ENCODE data around the gene ANKRD29.

Gene ANKRD29

GRCh38 chr18:23704806-23705205 is 42.1 kb upstream of the ANKRD29 start:
- in situ Hi-C loops (cut with MboI; ENCODE audit: low sequenced_read_pairs, unreplicated experiment) = no loop called here
- DNase-seq (ENCODE audit: low spot score) = no peak
- TF ChIP-seq, protein P1, sequence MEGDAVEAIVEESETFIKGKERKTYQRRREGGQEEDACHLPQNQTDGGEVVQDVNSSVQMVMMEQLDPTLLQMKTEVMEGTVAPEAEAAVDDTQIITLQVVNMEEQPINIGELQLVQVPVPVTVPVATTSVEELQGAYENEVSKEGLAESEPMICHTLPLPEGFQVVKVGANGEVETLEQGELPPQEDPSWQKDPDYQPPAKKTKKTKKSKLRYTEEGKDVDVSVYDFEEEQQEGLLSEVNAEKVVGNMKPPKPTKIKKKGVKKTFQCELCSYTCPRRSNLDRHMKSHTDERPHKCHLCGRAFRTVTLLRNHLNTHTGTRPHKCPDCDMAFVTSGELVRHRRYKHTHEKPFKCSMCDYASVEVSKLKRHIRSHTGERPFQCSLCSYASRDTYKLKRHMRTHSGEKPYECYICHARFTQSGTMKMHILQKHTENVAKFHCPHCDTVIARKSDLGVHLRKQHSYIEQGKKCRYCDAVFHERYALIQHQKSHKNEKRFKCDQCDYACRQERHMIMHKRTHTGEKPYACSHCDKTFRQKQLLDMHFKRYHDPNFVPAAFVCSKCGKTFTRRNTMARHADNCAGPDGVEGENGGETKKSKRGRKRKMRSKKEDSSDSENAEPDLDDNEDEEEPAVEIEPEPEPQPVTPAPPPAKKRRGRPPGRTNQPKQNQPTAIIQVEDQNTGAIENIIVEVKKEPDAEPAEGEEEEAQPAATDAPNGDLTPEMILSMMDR (IDR thresholded peaks at IDR 0.05; ENCODE audit: borderline replicate concordance, control extremely low read depth, extremely low read depth, insufficient read depth, missing control alignments) = no peak

DNA sequence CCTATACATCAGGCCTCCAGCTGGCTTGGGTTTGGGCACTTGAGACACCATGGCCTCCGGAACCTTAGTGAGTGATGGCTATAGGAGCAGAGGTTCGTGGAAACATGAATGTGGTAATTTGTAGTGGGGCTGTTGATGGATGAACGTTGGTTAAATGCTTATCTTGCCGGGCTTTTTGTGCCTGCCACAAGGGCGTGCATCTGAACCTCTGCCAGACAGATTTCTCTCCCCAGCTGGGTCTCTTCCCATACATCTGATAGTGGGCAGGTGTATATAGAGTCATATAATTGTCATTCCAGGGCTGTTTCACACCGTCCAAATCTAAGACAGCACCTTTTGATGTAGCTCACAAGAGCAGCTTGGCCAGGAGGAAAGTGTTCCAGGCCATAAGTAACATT is 41.3 kb upstream of the ANKRD29 start:
- in situ Hi-C loops (cut with MboI; ENCODE audit: low sequenced_read_pairs, unreplicated experiment) = no loop called here
- no peak for DNase-seq (ENCODE audit: low spot score)
- TF ChIP-seq, protein P1 (IDR thresholded peaks at IDR 0.05; ENCODE audit: borderline replicate concordance, control extremely low read depth, extremely low read depth, insufficient read depth, missing control alignments) = no peak

GRCh38 chr18:23703057-23703986 is 40.6 kb upstream of the ANKRD29 start:
- TF ChIP-seq, protein P1 (IDR thresholded peaks at IDR 0.05; ENCODE audit: borderline replicate concordance, control extremely low read depth, extremely low read depth, insufficient read depth, missing control alignments) = no peak
- DNase-seq (ENCODE audit: low spot score) = peak; percentile 41
- in situ Hi-C loops (cut with MboI; ENCODE audit: low sequenced_read_pairs, unreplicated experiment) = no loop called here

DNA sequence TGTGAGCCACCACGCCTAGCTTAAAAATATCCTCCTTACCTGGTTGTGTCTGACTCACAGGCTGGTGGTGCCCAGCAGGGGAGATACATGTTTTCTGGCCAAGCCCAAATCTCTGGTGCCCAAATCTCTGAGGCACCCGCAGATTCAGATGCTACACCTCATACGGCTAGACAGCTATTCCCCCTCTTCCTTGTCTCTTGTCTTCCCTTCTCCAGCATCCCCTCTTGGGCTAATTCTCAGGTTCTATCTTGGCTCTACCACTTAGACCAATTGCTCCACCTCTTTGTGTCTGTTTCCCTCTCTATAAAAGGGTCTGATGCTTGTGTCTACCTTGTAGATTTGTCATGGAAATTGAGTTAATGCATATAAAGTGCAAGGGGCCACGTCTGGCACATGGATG is 39.9 kb upstream of the ANKRD29 start:
- in situ Hi-C loops (cut with MboI; ENCODE audit: low sequenced_read_pairs, unreplicated experiment) = no loop called here
- TF ChIP-seq, protein P1 (IDR thresholded peaks at IDR 0.05; ENCODE audit: borderline replicate concordance, control extremely low read depth, extremely low read depth, insufficient read depth, missing control alignments) = no peak

DNA sequence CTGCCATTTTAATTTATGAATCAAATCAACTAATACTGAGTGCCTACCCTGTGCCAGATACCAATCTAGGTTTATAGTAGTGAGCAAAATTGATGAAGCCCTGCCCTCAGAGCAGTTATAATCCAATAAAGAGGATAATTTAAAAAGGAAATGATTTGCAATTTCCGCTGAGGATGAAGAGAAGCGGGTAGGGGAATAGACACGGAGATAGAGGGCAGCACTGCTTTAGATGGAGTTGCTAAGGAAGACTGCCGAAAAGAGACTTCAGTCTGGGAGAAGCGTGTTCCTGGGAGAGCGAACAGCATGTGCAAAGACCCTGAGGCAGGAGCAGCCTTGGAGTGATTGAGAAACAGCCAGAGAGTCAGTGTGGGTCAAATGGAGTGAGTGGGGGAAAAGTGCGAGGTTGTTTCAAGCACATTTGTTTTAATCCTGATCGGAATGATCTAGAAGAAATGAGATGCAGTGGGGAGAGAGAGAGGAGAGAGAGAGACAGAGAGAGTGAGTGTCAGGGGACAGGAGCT is 38.9 kb upstream of the ANKRD29 start:
- no peak for DNase-seq (ENCODE audit: low spot score)
- TF ChIP-seq, protein P1 (IDR thresholded peaks at IDR 0.05; ENCODE audit: borderline replicate concordance, control extremely low read depth, extremely low read depth, insufficient read depth, missing control alignments) = no peak
- in situ Hi-C loops (cut with MboI; ENCODE audit: low sequenced_read_pairs, unreplicated experiment) = no loop called here

More for the DNA sequence above, 39.9 kb upstream of the ANKRD29 start:
- DNase-seq (ENCODE audit: low spot score) = no peak

- in situ Hi-C loops (cut with MboI; ENCODE audit: low sequenced_read_pairs, unreplicated experiment) = no loop called here
Measured at GRCh38 chr18:23701017-23701416, 38.3 kb upstream of the ANKRD29 start.

More at GRCh38 chr18:23701017-23701416, 38.3 kb upstream of the ANKRD29 start:
- TF ChIP-seq, protein P1 (IDR thresholded peaks at IDR 0.05; ENCODE audit: borderline replicate concordance, control extremely low read depth, extremely low read depth, insufficient read depth, missing control alignments) = no peak
- no peak for DNase-seq (ENCODE audit: low spot score)

Data from GM13976 (cell line).